GM12891 (cell line): Measurements from ENCODE around the gene SNX11.

Experiments used
- PAX5 ChIP-seq: IDR thresholded peaks from 2 replicates; pipeline ENCODE4 v1.6.1; 2011; ENCODE audit warnings: low read length, moderate library complexity, mild to moderate bottlenecking; ENCODE audit not compliant: insufficient read depth, severe bottlenecking
- POLR2A ChIP-seq: IDR thresholded peaks from 2 replicates; pipeline ENCODE4 v1.6.1; 2011; ENCODE audit warnings: low read depth, low read length, control low read depth
- POLR2AphosphoS5 ChIP-seq: IDR thresholded peaks from 2 replicates; pipeline ENCODE4 v1.6.1; 2011; ENCODE audit warnings: low read depth, low read length, control low read depth
- POU2F2 ChIP-seq: IDR thresholded peaks from 2 replicates; pipeline ENCODE4 v1.6.1; 2011; ENCODE audit warnings: low read depth, mild to moderate bottlenecking, control low read depth, low read length, moderate library complexity
- TAF1 ChIP-seq: IDR thresholded peaks from 2 replicates; pipeline ENCODE4 v1.6.1; 2011; ENCODE audit warnings: low read depth, low read length, control low read depth

GRCh38 chr17:48143629-48144028 is 36.1 kb downstream of the SNX11 start:
- no peak for TF ChIP-seq POLR2A
- TF ChIP-seq PAX5, result no peak
- no peak for TF ChIP-seq POLR2AphosphoS5
- TF ChIP-seq TAF1, result no peak
- TF ChIP-seq POU2F2, result no peak
